Fibroblast of skin of right quadriceps (primary cell): ENCODE data around the gene SNCA.

Source experiments
- DNase-seq: peaks from one replicate; pipeline ENCODE4 v3.0.0-alpha.2; 2013

Gene SNCA

GRCh38 chr4:89752932-89753598 is 83.9 kb downstream of the SNCA start:
- peak; percentile 86 for DNase-seq

DNA sequence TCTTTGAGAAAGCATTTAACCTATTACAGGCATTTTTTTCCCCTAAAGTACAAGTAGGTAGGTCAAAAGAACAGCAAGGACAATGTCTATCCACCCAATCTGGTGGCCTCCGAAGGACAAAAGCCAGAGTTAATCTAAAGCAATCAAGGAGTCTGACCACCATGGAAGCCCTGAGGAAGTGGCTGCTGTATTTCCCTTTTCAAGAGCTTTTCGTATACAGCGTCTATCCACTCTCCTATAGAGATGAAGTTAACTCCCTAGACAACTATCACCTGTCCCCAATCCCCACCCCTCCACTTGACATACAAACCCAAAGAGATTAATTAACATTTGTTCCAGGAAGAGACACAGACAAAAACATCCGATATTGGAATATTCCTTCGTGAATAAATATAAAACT is 85.5 kb downstream of the SNCA start:
- DNase-seq: no peak

DNA sequence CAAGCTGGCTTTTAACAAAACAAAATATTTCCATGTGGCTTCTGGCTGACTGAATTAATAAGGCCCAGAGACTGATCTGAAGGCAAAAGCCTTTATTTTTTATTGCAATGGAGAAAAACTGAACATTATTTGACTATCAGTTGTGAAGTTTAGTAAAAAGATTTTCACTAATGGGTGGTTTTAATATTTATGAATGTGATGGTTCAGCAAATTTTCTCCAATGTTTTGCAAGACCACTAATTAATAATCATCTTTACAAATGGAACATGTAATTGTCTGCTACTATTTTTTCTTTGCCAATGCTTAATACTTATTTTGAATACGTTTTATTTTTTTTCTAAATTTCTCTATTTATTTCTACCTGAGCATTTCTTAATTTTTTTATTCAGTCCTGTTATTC is 90.6 kb downstream of the SNCA start:
- DNase-seq: no peak

- DNase-seq: no peak
These were observed 91.3 kb downstream of the SNCA start for GRCh38 chr4:89745708-89746107.

DNA sequence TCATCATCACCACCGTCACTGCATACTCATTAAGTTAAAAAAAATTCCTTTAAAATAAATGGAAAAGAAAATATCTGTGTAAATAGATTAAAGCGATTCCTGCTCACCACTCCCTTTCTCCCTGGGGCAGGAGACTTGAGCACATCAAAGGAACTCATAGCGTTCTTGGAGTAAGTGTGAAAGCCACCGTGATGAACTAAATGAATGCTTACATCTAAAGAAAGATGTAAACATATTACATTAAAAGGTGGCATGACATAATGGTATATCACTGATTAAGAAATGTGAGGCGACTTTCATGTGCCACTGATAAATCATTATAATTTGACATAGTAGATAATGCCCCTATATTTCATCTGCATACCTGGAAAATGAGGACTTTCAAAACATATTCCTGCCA is 92.0 kb downstream of the SNCA start:
- no peak for DNase-seq

- no peak for DNase-seq
These were observed 95.2 kb downstream of the SNCA start for GRCh38 chr4:89741768-89742167.

GRCh38 chr4:89739311-89739988 is 97.5 kb downstream of the SNCA start:
- DNase-seq: no peak

DNA sequence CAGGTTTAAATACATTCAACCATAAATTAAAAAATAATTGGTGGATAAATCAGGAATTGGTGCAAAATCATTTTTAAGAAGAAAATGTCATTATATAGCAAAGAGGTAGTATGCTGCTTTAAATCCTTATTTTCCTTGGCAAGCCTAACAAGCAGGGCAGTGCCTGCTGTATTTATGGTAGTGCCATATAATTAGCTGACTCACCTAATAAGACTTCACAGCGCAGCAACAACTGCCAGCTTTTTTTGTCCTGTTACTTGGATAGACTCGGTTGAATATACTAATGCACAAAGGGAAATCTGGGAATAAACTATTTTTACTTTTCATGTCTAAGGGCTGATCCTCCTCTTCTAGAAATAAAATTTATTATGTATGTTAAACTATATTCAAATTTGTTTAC is 99.1 kb downstream of the SNCA start:
- DNase-seq: peak; percentile 40

- no peak for DNase-seq
These were observed 103.0 kb downstream of the SNCA start for GRCh38 chr4:89733946-89734345.

DNA sequence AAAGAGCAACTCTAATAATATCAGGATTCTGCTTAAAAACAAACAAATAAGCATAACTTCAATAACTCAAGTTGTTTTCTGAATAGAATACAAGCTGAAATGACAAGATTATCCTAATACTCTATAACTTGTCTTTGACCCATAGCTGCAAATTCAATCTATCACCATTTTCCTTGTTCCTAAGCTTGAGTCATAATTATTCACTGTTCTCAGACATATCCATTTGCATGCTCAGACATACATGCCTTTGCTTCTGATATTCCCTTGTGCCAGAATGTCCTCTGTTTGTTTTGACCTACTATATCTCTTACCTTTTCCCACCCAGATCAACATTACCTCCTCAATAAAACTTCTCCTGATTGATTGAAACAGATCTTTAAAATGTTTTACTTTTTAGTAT is 109.7 kb downstream of the SNCA start:
- no peak for DNase-seq

GRCh38 chr4:89725268-89725667 is 111.7 kb downstream of the SNCA start:
- peak; percentile 30 for DNase-seq

DNA sequence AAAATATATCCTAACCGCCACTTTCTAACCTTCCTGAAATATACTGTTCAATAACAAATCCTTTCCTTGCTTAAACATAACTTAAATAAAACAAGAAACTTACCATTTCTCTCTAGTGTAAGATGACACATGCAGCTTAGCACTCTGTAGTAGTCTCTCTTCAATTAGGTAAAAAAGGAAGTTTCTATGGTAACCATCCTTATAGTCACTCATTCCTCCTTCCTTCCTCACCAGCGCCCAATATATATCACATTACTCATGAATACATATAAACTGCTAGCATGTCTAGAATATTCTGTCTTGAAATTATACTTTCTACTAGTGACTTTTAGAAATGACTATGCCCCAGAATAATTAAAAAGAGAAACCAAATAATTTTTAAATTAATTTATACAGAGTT is 112.2 kb downstream of the SNCA start:
- DNase-seq: peak; percentile 89

GRCh38 chr4:89723096-89723495 is 113.9 kb downstream of the SNCA start:
- DNase-seq: no peak

- DNase-seq: no peak
These were observed 114.4 kb downstream of the SNCA start for GRCh38 chr4:89722517-89722916.

DNA sequence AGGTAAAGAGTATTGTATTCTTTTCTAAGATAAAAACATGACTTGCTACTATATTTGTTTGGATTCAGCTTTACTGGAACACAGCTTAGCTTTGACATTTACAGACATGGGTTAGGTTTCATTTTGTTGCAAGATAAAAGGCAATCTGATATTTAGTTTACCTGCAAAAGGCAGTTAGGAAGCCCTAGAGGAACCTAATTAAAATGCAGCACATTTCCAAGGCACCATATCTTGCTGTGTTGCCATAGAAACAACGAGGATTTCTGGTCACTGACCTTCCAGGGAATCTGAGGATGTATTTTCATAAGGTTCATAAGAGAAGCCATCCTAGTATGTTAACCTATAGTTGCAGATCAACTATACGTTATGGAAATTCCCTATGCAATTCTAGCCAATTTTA is 116.0 kb downstream of the SNCA start:
- no peak for DNase-seq

GRCh38 chr4:89719536-89720090 is 117.3 kb downstream of the SNCA start:
- DNase-seq: no peak

- no peak for DNase-seq
These were observed 120.1 kb downstream of the SNCA start for GRCh38 chr4:89716893-89717292.

DNA sequence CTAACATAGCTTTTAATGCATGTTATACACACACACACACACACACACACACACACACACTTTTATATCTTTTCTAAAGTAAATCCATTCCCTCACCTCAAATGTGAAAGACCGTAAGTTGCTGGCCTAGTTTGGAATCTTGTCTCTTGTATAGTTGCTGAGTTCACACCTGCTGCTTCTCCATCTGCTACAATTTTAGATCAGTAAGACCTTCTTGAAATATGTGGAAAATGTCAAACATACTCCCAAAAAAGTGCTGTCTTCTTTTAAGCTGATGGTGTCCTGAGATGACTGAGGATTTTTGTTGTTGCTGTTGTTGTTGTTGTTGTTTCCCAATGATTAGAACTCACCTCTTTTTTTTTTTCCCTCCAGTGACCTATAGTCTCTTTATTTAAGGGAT is 121.3 kb downstream of the SNCA start:
- DNase-seq: no peak

GRCh38 chr4:89712827-89713226 is 124.1 kb downstream of the SNCA start:
- DNase-seq: no peak

- peak; percentile 71 for DNase-seq
These were observed 124.8 kb downstream of the SNCA start for GRCh38 chr4:89712141-89712540.

- peak; percentile 16 for DNase-seq
These were observed 128.0 kb downstream of the SNCA start for GRCh38 chr4:89708903-89709421.

DNA sequence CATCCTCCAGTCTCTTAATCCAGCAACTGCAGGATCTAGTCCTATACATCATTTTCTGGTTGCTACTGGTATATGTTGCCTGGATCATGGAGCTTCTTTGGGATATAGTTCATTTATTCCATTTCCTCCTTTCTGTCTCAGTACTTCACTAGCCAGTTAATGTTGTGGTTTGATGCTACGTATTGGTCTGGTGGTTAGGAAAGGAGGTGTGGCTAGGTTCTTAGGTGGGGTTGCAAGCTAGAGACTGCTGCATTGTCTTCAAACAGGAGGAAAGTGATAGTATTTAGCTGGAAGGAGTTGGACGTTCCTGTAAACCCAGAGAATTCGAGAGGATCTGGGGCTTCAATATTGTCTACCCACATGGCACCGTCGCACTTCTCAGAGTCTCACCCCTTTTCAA is 129.5 kb downstream of the SNCA start:
- no peak for DNase-seq

DNA sequence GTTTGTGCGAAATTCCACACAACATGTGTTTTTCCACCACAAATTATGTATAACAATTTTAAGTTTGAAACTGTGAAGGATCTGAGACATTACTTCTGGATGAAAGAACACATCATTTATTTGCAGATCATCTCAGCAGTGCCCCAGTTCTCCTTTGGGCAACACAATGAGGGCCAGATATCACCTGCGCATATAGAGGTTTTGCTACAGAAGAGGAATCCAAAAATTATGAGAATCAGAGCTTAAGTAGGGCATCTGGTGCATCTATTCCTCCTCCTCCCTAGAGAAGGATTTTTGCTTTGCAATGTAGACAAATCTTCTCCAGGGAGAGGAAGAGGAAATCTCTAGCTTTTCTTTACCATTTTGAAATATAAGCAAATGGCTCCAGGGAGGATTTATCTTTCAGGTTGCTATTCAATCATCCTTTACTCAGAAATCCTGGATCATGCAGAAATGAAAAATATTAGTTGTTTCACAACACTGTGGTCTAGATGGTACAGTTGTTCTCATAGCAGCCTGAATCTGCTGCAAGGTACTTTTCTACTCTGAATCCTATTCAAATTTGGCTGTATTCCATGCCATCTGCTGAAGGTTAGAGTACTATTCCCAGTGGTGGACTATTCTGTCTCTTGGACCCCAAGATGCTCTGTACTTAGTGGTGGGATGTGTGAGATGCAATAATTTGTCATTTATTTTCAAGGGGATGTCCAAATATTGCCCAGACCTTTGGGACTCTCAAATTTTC is 132.1 kb downstream of the SNCA start:
- no peak for DNase-seq
